CD14-positive monocyte (primary cell): ENCODE results near the gene MRPS14. TPM values are rescaled to one million over a fixed set of nuclear protein-coding genes. Genes with fewer than 3 reads are reported as not detected.

Experiments used
- DNase-seq, 3 donors: peaks; one replicate each; pipeline ENCODE4 v3.0.0-alpha.2; 2011 to 2022
- H2AFZ ChIP-seq: 2 replicates; pipeline ENCODE4 v1.6.0; 2012; ENCODE audit warnings: mild to moderate bottlenecking, low read depth, low read length, inconsistent platforms; ENCODE audit not compliant: insufficient read depth, poor library complexity, severe bottlenecking
- H3K27ac ChIP-seq, 2 donors: 1 replicate in 1 of 2; 2 replicates in 1 of 2; pipeline ENCODE4 v1.5.1; 2012 to 2013; ENCODE audit warnings: low read length in 2 of 2, control low read depth in 1 of 2, inconsistent platforms in 1 of 2, low read depth in 1 of 2, mild to moderate bottlenecking in 1 of 2
- H3K27me3 ChIP-seq, 2 donors: one replicate each; pipeline versions ENCODE4 v1.6.0 to v1.6.1; 2011 to 2013; ENCODE audit warnings: low read length in 2 of 2; ENCODE audit not compliant: control insufficient read depth in 2 of 2, insufficient read depth in 2 of 2
- H3K36me3 ChIP-seq, 2 donors: replicated peaks in 1 of 2; 1 replicate in 1 of 2; 2 replicates in 1 of 2; pipeline versions ENCODE4 v1.5.1 to v1.6.1; 2012 to 2013; ENCODE audit warnings: low read length in 2 of 2, control low read depth in 1 of 2, inconsistent platforms in 1 of 2, mild to moderate bottlenecking in 1 of 2; ENCODE audit not compliant: insufficient read depth in 2 of 2, control insufficient read depth in 1 of 2
- H3K4me1 ChIP-seq, 2 donors: 1 replicate in 1 of 2; 2 replicates in 1 of 2; pipeline versions ENCODE4 v1.5.1 to v1.6.1; 2012 to 2013; ENCODE audit warnings: low read length in 2 of 2, control low read depth in 1 of 2, inconsistent platforms in 1 of 2, mild to moderate bottlenecking in 1 of 2, moderate library complexity in 1 of 2; ENCODE audit not compliant: insufficient read depth in 2 of 2, control insufficient read depth in 1 of 2
- H3K4me2 ChIP-seq: replicated peaks from 2 replicates; pipeline ENCODE3; 2012; ENCODE audit warnings: low read length, moderate library complexity, mild to moderate bottlenecking; ENCODE audit not compliant: poor library complexity, severe bottlenecking; ENCODE audit errors: extremely low read depth
- H3K4me3 ChIP-seq, 3 experiments: fragments of 200-600 bp in 1 of 3; sonication (generic) in 1 of 3; replicated peaks in 1 of 3; 1 replicate in 2 of 3; 2 replicates in 1 of 3; pipeline ENCODE4 v1.5.1; 2011 to 2013; ENCODE audit warnings: low read length in 3 of 3, mild to moderate bottlenecking in 3 of 3, control low read depth in 2 of 3, low read depth in 2 of 3, inconsistent platforms in 1 of 3, moderate library complexity in 1 of 3
- H3K79me2 ChIP-seq: 2 replicates; pipeline ENCODE4 v1.6.0; 2012; ENCODE audit warnings: mild to moderate bottlenecking, control low read depth, inconsistent platforms, low read length, moderate library complexity; ENCODE audit not compliant: insufficient read depth
- H3K9ac ChIP-seq: 2 replicates; pipeline ENCODE4 v1.6.0; 2017; ENCODE audit warnings: low read length, mild to moderate bottlenecking; ENCODE audit not compliant: insufficient read depth, poor library complexity, severe bottlenecking
- H3K9me3 ChIP-seq, 2 donors: replicated peaks in 1 of 2; 1 replicate in 1 of 2; 2 replicates in 1 of 2; pipeline versions ENCODE4 v1.5.1 to v1.6.1; 2012 to 2013; ENCODE audit warnings: low read length in 2 of 2, control low read depth in 1 of 2; ENCODE audit not compliant: control insufficient read depth in 1 of 2, insufficient read depth in 1 of 2
- H4K20me1 ChIP-seq: 2 replicates; pipeline ENCODE4 v1.6.0; 2012; ENCODE audit warnings: mild to moderate bottlenecking, low read length, control low read depth, moderate library complexity; ENCODE audit not compliant: insufficient read depth
- H3K27ac Mint-ChIP-seq, 7 donors: one replicate each; pipeline ENCODE4 v1.8.0; 2020; ENCODE audit warnings: mild to moderate bottlenecking in 7 of 7, mixed read lengths in 7 of 7, moderate library complexity in 6 of 7, inconsistent platforms in 2 of 7
- H3K27me3 Mint-ChIP-seq, 3 donors: one replicate each; pipeline ENCODE4 v1.8.0; 2021 to 2022; ENCODE audit warnings: low read depth in 3 of 3, mild to moderate bottlenecking in 3 of 3, mixed read lengths in 3 of 3, moderate library complexity in 3 of 3, inconsistent platforms in 1 of 3
- H3K36me3 Mint-ChIP-seq, 2 donors: one replicate each; pipeline ENCODE4 v1.8.0; 2020; ENCODE audit warnings: mixed read lengths in 2 of 2, inconsistent platforms in 1 of 2, mild to moderate bottlenecking in 1 of 2
- H3K4me1 Mint-ChIP-seq: one replicate; pipeline ENCODE4 v1.8.0; 2020; ENCODE audit warnings: mild to moderate bottlenecking, mixed read lengths
- H3K4me3 Mint-ChIP-seq, 2 donors: one replicate each; pipeline ENCODE4 v1.8.0; 2020; ENCODE audit warnings: mild to moderate bottlenecking in 2 of 2, mixed read lengths in 2 of 2, moderate library complexity in 1 of 2
- H3K9me3 Mint-ChIP-seq, 7 donors: one replicate each; pipeline ENCODE4 v1.8.0; 2020 to 2022; ENCODE audit warnings: mixed read lengths in 7 of 7, mild to moderate bottlenecking in 6 of 7, moderate library complexity in 6 of 7, inconsistent platforms in 2 of 7
- WGBS: methylation state at CpG from one replicate; pipeline ENCODE4 v1.1.5; 2013; ENCODE audit warnings: missing lambda C conversion rate; ENCODE audit not compliant: insufficient coverage; 5-methylcytosine and 5-hydroxymethylcytosine counted together
- intact Hi-C, 2 donors: fragments of 100-400 bp; cut with micrococcal nuclease; formaldehyde crosslinking; loops; one replicate each; pipeline versions ENCODE4 v1.15.0 to v1.15.1; 2023
- polyA plus RNA-seq, 3 donors: library from polyadenylated mRNA; depleted of rRNA in 1 of 3; unstranded in 2 of 3; stranded (reverse) in 1 of 3; fragments of 300-500 nt in 2 of 3; fragments of >200 nt in 1 of 3; fragmentation: Illumina TruSeq in 2 of 3; gene quantifications; 1 replicate in 2 of 3; 2 replicates in 1 of 3; pipeline ENCODE4 v1.2.3, GENCODE V29; 2012 to 2021
- TF ChIP-seq, protein P1 (sequence below): fragments of 200-600 bp; IDR thresholded peaks from one replicate; pipeline ENCODE4 v1.8.0; 2022; ENCODE audit warnings: antibody characterized with exemption, mild to moderate bottlenecking

Gene MRPS14
- polyA plus RNA-seq, 3 donors, result 5.4 to 53.2 (median 48.1) TPM

DNA sequence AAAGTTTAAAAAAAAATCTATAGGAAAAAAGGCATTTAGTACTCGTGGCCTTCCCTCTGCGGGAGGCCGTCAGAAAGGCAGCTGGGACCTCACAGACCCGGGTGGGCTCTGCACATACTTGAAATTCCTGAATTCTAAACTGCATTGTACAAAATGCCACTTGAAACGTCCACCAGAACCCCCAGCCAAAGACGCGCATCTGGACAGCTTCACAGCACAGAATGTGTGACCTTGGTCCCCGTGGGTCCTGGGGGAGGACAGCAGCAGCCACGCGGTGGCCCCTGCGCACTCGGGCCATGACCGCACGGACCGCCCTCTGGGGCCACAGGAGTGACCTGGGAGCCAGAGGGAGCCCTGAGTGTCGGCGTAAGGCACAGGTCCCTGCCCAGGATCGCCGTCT, 20.6 kb upstream of the MRPS14 start:
- H3K4me2 ChIP-seq, result no peak overlapping the region
- Mint-ChIP-seq H3K4me1 (no peaks in the 10 kb centered on the region), H3K27ac (no peak overlapping the region), H3K27me3 (peaks cover 0 to 3% (median 0%) of the 10 kb centered on the region in 3 donors), H3K36me3 (no peaks in the 10 kb centered on the region), H3K9me3 (peaks cover 6 to 16% (median 13%) of the 10 kb centered on the region in 7 donors), H3K4me3 (no peak overlapping the region)
- TF ChIP-seq, protein P1, sequence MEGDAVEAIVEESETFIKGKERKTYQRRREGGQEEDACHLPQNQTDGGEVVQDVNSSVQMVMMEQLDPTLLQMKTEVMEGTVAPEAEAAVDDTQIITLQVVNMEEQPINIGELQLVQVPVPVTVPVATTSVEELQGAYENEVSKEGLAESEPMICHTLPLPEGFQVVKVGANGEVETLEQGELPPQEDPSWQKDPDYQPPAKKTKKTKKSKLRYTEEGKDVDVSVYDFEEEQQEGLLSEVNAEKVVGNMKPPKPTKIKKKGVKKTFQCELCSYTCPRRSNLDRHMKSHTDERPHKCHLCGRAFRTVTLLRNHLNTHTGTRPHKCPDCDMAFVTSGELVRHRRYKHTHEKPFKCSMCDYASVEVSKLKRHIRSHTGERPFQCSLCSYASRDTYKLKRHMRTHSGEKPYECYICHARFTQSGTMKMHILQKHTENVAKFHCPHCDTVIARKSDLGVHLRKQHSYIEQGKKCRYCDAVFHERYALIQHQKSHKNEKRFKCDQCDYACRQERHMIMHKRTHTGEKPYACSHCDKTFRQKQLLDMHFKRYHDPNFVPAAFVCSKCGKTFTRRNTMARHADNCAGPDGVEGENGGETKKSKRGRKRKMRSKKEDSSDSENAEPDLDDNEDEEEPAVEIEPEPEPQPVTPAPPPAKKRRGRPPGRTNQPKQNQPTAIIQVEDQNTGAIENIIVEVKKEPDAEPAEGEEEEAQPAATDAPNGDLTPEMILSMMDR, result no peak
- H3K79me2 ChIP-seq, result no peaks in the 10 kb centered on the region
- H3K36me3 ChIP-seq, result no peaks in the 10 kb centered on the region
- H2AFZ ChIP-seq, result no peak overlapping the region
- H3K4me3 ChIP-seq, result no peak overlapping the region
- no peak overlapping the region for H3K9ac ChIP-seq
- H4K20me1 ChIP-seq, result no peaks in the 10 kb centered on the region
- WGBS, result 94% methylated on average over 15 of the region's 19 CpGs
- no peaks in the 10 kb centered on the region for H3K4me1 ChIP-seq
- intact Hi-C loops, result no loop called here
- H3K27ac ChIP-seq, result no peak overlapping the region
- H3K9me3 ChIP-seq, result peaks cover 0 to 10% of the 10 kb centered on the region in 2 donors
- DNase-seq, result no peak
- no peaks in the 10 kb centered on the region for H3K27me3 ChIP-seq

DNA sequence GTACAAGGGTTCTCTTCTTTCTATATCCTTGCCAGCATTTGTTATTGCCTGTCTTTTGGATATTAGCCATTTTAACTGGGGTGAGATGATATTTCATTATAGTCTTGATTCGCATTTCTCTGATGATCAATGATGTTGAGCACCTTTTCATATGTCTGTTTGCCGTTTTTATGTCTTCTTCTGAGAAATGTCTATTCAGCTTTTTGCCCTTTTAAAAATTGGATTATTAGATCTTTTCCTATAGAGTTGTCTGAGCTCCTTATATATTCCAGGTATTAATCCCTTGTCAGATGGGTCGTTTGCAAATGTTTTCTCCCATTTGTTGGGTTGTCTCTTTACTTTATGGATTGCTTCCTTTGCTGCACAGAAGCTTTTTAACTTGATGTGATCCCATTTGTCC, 19.4 kb upstream of the MRPS14 start:
- no peak overlapping the region for H3K4me3 Mint-ChIP-seq
- peaks cover 0 to 10% of the 10 kb centered on the region in 2 donors for H3K9me3 ChIP-seq

More for the DNA sequence above, 19.4 kb upstream of the MRPS14 start:
- no peaks in the 10 kb centered on the region for H3K4me1 ChIP-seq
- no peak overlapping the region for H3K9ac ChIP-seq
- WGBS, result 17% methylated on average over 1 of the region's 3 CpGs
- H3K27ac ChIP-seq, result no peak overlapping the region
- no peak overlapping the region for H3K4me3 ChIP-seq
- no peaks in the 10 kb centered on the region for H3K36me3 ChIP-seq
- H3K4me2 ChIP-seq, result no peak overlapping the region
- H3K27ac Mint-ChIP-seq, result no peak overlapping the region
- H3K27me3 Mint-ChIP-seq, result peaks cover 0 to 3% (median 0%) of the 10 kb centered on the region in 3 donors
- no peaks in the 10 kb centered on the region for H3K27me3 ChIP-seq
- DNase-seq, result no peak
- intact Hi-C loops, result no loop called here
- TF ChIP-seq, protein P1, result no peak
- H3K36me3 Mint-ChIP-seq, result no peaks in the 10 kb centered on the region
- H4K20me1 ChIP-seq, result no peaks in the 10 kb centered on the region
- no peak overlapping the region for H2AFZ ChIP-seq
- peaks cover under 1% of the 10 kb centered on the region for H3K4me1 Mint-ChIP-seq
- peaks cover 6 to 16% (median 13%) of the 10 kb centered on the region in 7 donors for H3K9me3 Mint-ChIP-seq
- no peaks in the 10 kb centered on the region for H3K79me2 ChIP-seq
